ENCODE data around the gene TTBK1.

DNA sequence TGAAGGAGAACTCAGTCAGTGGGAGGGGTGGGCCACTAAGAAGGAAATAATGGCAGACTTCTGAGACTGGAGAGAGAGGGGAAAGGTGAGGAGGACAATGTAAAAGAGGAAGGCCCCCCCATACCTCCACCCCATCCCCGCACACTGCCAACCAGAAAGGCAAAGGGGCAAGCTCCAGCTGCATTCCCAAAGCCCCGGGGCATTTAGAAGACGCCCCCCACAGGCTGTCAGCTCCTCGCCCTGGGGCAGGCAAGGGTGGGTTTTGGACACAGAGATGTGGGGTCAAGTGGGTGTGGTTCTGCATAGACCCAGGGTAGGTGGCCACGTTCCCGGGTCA, 34.0 kb downstream of the TTBK1 start:
- TF ChIP-seq, protein P1, sequence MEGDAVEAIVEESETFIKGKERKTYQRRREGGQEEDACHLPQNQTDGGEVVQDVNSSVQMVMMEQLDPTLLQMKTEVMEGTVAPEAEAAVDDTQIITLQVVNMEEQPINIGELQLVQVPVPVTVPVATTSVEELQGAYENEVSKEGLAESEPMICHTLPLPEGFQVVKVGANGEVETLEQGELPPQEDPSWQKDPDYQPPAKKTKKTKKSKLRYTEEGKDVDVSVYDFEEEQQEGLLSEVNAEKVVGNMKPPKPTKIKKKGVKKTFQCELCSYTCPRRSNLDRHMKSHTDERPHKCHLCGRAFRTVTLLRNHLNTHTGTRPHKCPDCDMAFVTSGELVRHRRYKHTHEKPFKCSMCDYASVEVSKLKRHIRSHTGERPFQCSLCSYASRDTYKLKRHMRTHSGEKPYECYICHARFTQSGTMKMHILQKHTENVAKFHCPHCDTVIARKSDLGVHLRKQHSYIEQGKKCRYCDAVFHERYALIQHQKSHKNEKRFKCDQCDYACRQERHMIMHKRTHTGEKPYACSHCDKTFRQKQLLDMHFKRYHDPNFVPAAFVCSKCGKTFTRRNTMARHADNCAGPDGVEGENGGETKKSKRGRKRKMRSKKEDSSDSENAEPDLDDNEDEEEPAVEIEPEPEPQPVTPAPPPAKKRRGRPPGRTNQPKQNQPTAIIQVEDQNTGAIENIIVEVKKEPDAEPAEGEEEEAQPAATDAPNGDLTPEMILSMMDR (IDR thresholded peaks at IDR 0.05; ENCODE audit: poor library complexity, severe bottlenecking): no peak
- TF ChIP-seq EP300 (conservative IDR thresholded peaks at IDR 0.05; ENCODE audit: poor library complexity, severe bottlenecking): no peak

Data from neural cell (in vitro differentiated cells).